ENCODE results near the gene SHC4. TPM values are rescaled to one million over a fixed set of nuclear protein-coding genes. Genes with fewer than 3 reads are reported as not detected.

The SHC4 gene
- total RNA-seq, 1 donor from 2014 or later, result 2.2 TPM

DNA sequence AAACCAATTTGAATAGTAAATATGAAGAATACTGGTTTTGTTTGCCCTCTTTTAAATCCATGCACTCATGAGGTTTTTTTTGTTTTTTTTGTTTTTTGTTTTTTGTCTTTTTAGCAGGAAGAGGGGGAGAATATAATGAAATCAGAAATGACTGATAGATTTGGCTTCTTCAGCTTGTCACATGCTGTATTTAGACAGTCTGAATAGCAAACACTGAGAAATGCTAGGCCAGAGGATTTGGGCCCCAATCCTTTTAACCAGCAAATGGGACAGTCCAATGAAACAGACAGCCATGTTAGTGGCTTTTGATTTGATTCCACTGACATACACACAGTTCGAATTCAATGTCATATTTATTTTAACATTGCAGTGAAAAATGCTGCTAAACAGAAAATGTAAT, 138.6 kb downstream of the SHC4 start:
- Mint-ChIP-seq H3K4me3 (no peak overlapping the region), H3K4me1 (peaks cover 7% of the 10 kb centered on the region), H3K27me3 (ENCODE audit: insufficient read depth, low read depth) (no peaks in the 10 kb centered on the region), H3K27ac (no peak overlapping the region), H3K36me3 (no peaks in the 10 kb centered on the region), H3K9me3 (peaks cover 3% of the 10 kb centered on the region)
- no peaks in the 10 kb centered on the region for H4K20me1 ChIP-seq (ENCODE audit: low read depth)
- no peak for TF ChIP-seq EZH2phosphoT487 (IDR thresholded peaks at IDR 0.05)
- TF ChIP-seq EZH2 (IDR thresholded peaks at IDR 0.05), result no peak
- TF ChIP-seq, protein P1, sequence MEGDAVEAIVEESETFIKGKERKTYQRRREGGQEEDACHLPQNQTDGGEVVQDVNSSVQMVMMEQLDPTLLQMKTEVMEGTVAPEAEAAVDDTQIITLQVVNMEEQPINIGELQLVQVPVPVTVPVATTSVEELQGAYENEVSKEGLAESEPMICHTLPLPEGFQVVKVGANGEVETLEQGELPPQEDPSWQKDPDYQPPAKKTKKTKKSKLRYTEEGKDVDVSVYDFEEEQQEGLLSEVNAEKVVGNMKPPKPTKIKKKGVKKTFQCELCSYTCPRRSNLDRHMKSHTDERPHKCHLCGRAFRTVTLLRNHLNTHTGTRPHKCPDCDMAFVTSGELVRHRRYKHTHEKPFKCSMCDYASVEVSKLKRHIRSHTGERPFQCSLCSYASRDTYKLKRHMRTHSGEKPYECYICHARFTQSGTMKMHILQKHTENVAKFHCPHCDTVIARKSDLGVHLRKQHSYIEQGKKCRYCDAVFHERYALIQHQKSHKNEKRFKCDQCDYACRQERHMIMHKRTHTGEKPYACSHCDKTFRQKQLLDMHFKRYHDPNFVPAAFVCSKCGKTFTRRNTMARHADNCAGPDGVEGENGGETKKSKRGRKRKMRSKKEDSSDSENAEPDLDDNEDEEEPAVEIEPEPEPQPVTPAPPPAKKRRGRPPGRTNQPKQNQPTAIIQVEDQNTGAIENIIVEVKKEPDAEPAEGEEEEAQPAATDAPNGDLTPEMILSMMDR (IDR thresholded peaks at IDR 0.05), result no peak
- DNase-seq (ENCODE audit: low spot score), result no peak
- peaks cover 11% of the 10 kb centered on the region for H3F3A ChIP-seq (ENCODE audit: low read depth)
- no peak overlapping the region for H3K4me3 ChIP-seq
- peaks cover 14% of the 10 kb centered on the region for H3K4me1 ChIP-seq
- H3K9me3 ChIP-seq (ENCODE audit: low read depth), result no peaks in the 10 kb centered on the region
- no peaks in the 10 kb centered on the region for H3K79me2 ChIP-seq (ENCODE audit: low read depth)
- H3K9ac ChIP-seq, result no peak overlapping the region
- H3K4me2 ChIP-seq, result no peak overlapping the region
- no peaks in the 10 kb centered on the region for H3K27me3 ChIP-seq
- H2AFZ ChIP-seq (replicated peaks), result no peak overlapping the region
- no peaks in the 10 kb centered on the region for H3K36me3 ChIP-seq
- no peak overlapping the region for H3K27ac ChIP-seq

DNA sequence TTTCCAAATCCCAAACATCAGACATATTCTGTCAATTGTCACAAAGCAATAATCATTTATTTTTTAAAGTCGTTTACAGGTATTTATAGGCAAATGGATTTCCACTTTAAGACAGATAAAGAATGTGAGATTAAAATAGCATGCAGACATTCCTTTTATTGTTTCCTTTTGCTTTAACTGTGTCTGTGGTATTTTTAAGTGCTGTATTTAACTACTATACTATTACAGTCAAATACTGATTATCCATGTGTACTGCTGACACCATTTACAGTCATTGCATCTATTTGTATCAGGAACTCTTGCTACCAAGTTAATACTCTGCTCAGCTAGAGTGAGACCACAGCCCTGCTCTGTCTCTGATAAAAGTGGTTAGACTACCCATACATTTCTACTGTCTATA, 140.0 kb downstream of the SHC4 start:
- Mint-ChIP-seq H3K9me3 (peaks cover 3% of the 10 kb centered on the region), H3K36me3 (no peaks in the 10 kb centered on the region), H3K27ac (no peak overlapping the region), H3K27me3 (ENCODE audit: insufficient read depth, low read depth) (no peaks in the 10 kb centered on the region), H3K4me3 (no peak overlapping the region), H3K4me1 (peaks cover 7% of the 10 kb centered on the region)
- Histone ChIP-seq H3K36me3 (no peaks in the 10 kb centered on the region), H3K9ac (no peak overlapping the region), H3F3A (ENCODE audit: low read depth) (peaks cover 11% of the 10 kb centered on the region), H3K9me3 (ENCODE audit: low read depth) (no peaks in the 10 kb centered on the region), H3K27ac (peak overlapping the region; percentile 21), H3K4me2 (no peak overlapping the region), H3K79me2 (ENCODE audit: low read depth) (no peaks in the 10 kb centered on the region), H3K4me1 (peaks cover 14% of the 10 kb centered on the region), H4K20me1 (ENCODE audit: low read depth) (no peaks in the 10 kb centered on the region), H3K27me3 (no peaks in the 10 kb centered on the region), H2AFZ (replicated peaks) (no peak overlapping the region), H3K4me3 (no peak overlapping the region)
- TF ChIP-seq, protein P1 (IDR thresholded peaks at IDR 0.05), result no peak
- TF ChIP-seq EZH2phosphoT487 (IDR thresholded peaks at IDR 0.05), result no peak
- no peak for TF ChIP-seq EZH2 (IDR thresholded peaks at IDR 0.05)
- DNase-seq (ENCODE audit: low spot score), result no peak

DNA sequence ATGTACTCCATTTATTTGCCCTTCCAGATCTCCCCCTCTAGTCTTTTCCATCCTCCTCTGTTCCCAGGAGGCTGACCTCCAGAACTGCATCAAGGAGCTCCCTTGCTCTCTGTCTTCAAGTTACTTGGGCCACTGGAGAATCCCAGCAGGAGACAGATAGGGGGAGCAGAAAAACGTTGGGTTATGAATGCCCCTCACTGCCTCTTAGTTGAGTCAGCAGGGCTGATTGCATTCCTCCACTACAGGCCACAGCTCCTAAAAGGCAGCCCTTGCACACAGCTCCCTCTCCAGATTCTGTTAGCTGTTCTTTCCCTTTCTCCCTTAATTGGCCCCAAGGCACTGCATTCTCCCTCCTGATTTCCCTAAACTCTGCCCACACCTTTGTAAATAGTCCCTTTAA, 140.5 kb downstream of the SHC4 start:
- H3K27ac Mint-ChIP-seq, result no peak overlapping the region
- Histone ChIP-seq H3K36me3 (no peaks in the 10 kb centered on the region), H3K4me3 (no peak overlapping the region), H3K27ac (peak overlapping the region; percentile 21), H3K79me2 (ENCODE audit: low read depth) (no peaks in the 10 kb centered on the region), H4K20me1 (ENCODE audit: low read depth) (no peaks in the 10 kb centered on the region), H3K4me1 (peaks cover 14% of the 10 kb centered on the region), H2AFZ (replicated peaks) (peak overlapping the region; percentile 77), H3K4me2 (peak overlapping the region; percentile 43), H3F3A (ENCODE audit: low read depth) (peaks cover 11% of the 10 kb centered on the region), H3K27me3 (no peaks in the 10 kb centered on the region), H3K9ac (no peak overlapping the region), H3K9me3 (ENCODE audit: low read depth) (no peaks in the 10 kb centered on the region)
- DNase-seq (ENCODE audit: low spot score), result peak; percentile 56
- TF ChIP-seq, protein P1 (IDR thresholded peaks at IDR 0.05), result no peak
- TF ChIP-seq EZH2phosphoT487 (IDR thresholded peaks at IDR 0.05), result no peak
- no peaks in the 10 kb centered on the region for H3K36me3 Mint-ChIP-seq
- peaks cover 3% of the 10 kb centered on the region for H3K9me3 Mint-ChIP-seq
- no peak overlapping the region for H3K4me3 Mint-ChIP-seq
- peaks cover 7% of the 10 kb centered on the region for H3K4me1 Mint-ChIP-seq
- no peaks in the 10 kb centered on the region for H3K27me3 Mint-ChIP-seq (ENCODE audit: insufficient read depth, low read depth)
